GM12878 (cell line): Measurements from ENCODE around the gene IMPACT. TPM values are rescaled to one million over a fixed set of nuclear protein-coding genes. Genes with fewer than 3 reads are reported as not detected.

ENCODE experiments used
- ATAC-seq: fragments of 200-7000 bp; cut with Tn5 transposase; 3 replicates; pipeline ENCODE4 v1.9.1; 2020; ENCODE audit warnings: mild to moderate bottlenecking, moderate library complexity
- Bru-seq: library from RNA; stranded (reverse); fragments of 400-500 nt; gene quantifications from one replicate; lab custom pipeline; 2021; lab: Mats Ljungman, UMichigan
- BruChase-seq, 2 experiments: library from RNA; stranded (reverse); fragments of 400-500 nt; gene quantifications; one replicate each; lab custom pipeline; 2021; lab: Mats Ljungman, UMichigan
- BruUV-seq: library from RNA; stranded (reverse); fragments of 400-500 nt; replicated peaks from 2 replicates; lab custom pipeline; 2021; lab: Mats Ljungman, UMichigan
- CTCF ChIA-PET: fragments of 300-600 bp; sonication (Branson Sonifier 250); formaldehyde crosslinking; extraction: SDS; loops from one replicate; lab custom pipeline; 2021; ENCODE audit warnings: inconsistent platforms; lab: Yijun Ruan, JAX
- POLR2A ChIA-PET: fragments of 350-600 bp; formaldehyde crosslinking; extraction: SDS; loops from one replicate; lab custom pipeline; 2021; ENCODE audit warnings: inconsistent platforms; lab: Charles Lee
- RAD21 ChIA-PET: fragments of 300-600 bp; sonication (Branson Sonifier 250); formaldehyde crosslinking; loops from one replicate; lab custom pipeline; 2023; ENCODE audit warnings: antibody characterized with exemption; ENCODE audit not compliant: unreplicated experiment; lab: Charles Lee
- SMC1A ChIA-PET: fragments of 300-600 bp; sonication (Branson Sonifier 250); formaldehyde crosslinking; loops from one replicate; lab custom pipeline; 2023; ENCODE audit not compliant: unreplicated experiment, uncharacterized antibody; lab: Charles Lee
- DNase-seq: peaks from one replicate; pipeline ENCODE4 v3.0.0-alpha.2; 2011; ENCODE audit warnings: low read depth, low spot score
- FAIRE-seq: peaks from 3 replicates; lab custom pipeline; 2011; peaks lifted over from hg19 to GRCh38; lab: Jason Lieb, UNC
- H2AFZ ChIP-seq: 2 replicates; pipeline ENCODE4 v1.6.0; 2011; ENCODE audit warnings: low read depth, low read length, control low read depth; ENCODE audit not compliant: control insufficient read depth
- H3K27ac ChIP-seq: 2 replicates; pipeline ENCODE4 v1.5.1; 2011; ENCODE audit warnings: control low read depth; ENCODE audit not compliant: control insufficient read depth, insufficient read depth
- H3K27me3 ChIP-seq, 2 experiments: replicated peaks in 1 of 2; 2 replicates each; pipeline versions ENCODE4 v1.6.0 to v1.6.1; 2011; ENCODE audit warnings: low read length in 1 of 2; ENCODE audit not compliant: control insufficient read depth in 2 of 2, insufficient read depth in 2 of 2
- H3K36me3 ChIP-seq, 2 experiments: 2 replicates each; pipeline ENCODE4 v1.5.1; 2011; ENCODE audit warnings: low read length in 1 of 2; ENCODE audit not compliant: control insufficient read depth in 2 of 2, insufficient read depth in 2 of 2
- H3K4me1 ChIP-seq: 2 replicates; pipeline ENCODE4 v1.6.1; 2011; ENCODE audit warnings: mild to moderate bottlenecking, low read length, moderate library complexity, mixed read lengths; ENCODE audit not compliant: control insufficient read depth, insufficient read depth
- H3K4me2 ChIP-seq: 2 replicates; pipeline ENCODE4 v1.6.0; 2011; ENCODE audit warnings: control low read depth; ENCODE audit not compliant: control insufficient read depth, insufficient read depth
- H3K4me3 ChIP-seq: fragments of 200-600 bp; sonication (generic); 2 replicates; pipeline ENCODE4 v1.5.1; 2016
- H3K79me2 ChIP-seq: 2 replicates; pipeline ENCODE4 v1.6.0; 2011; ENCODE audit warnings: low read length; ENCODE audit not compliant: control insufficient read depth, insufficient read depth
- H3K9ac ChIP-seq: 2 replicates; pipeline ENCODE4 v1.8.0; 2011; ENCODE audit warnings: low read length, control low read depth, mixed read lengths; ENCODE audit not compliant: control insufficient read depth, insufficient read depth
- H3K9me3 ChIP-seq: replicated peaks from 3 replicates; pipeline ENCODE4 v1.5.1; 2011; ENCODE audit warnings: mild to moderate bottlenecking, low read length; ENCODE audit not compliant: control insufficient read depth, insufficient read depth
- H4K20me1 ChIP-seq: 2 replicates; pipeline ENCODE4 v1.6.0; 2011; ENCODE audit not compliant: control insufficient read depth, insufficient read depth
- BMI1 ChIP-seq: fragments of 450-650 bp; IDR thresholded peaks from 2 replicates; pipeline ENCODE4 v1.6.1; 2016; ENCODE audit warnings: mild to moderate bottlenecking, moderate library complexity, borderline replicate concordance
- EP300 ChIP-seq, 2 experiments: fragments of 150-350 bp in 1 of 2; IDR thresholded peaks; 2 replicates each; pipeline ENCODE4 v1.6.1; 2011 to 2012; ENCODE audit warnings: low read depth in 2 of 2, low read length in 2 of 2, borderline replicate concordance in 1 of 2, improper control_type of control experiment in 1 of 2, inconsistent platforms in 1 of 2; ENCODE audit not compliant: control insufficient read depth in 1 of 2
- IRF5 ChIP-seq: fragments of 450-650 bp; IDR thresholded peaks from 2 replicates; pipeline ENCODE4 v1.6.1; 2017; ENCODE audit warnings: borderline replicate concordance
- PAX5 ChIP-seq: IDR thresholded peaks from 2 replicates; pipeline ENCODE4 v1.6.1; 2011; ENCODE audit warnings: low read depth, low read length, borderline replicate concordance
- POU2F2 ChIP-seq: IDR thresholded peaks from 3 replicates; pipeline ENCODE4 v1.6.1; 2011; ENCODE audit warnings: low read depth, mild to moderate bottlenecking, low read length, borderline replicate concordance
- SKIL ChIP-seq: fragments of 450-650 bp; IDR thresholded peaks from 2 replicates; pipeline ENCODE4 v1.6.1; 2017; ENCODE audit warnings: mild to moderate bottlenecking, low read depth, inconsistent platforms; ENCODE audit not compliant: poor library complexity, severe bottlenecking
- TBL1XR1 ChIP-seq: IDR thresholded peaks from 2 replicates; pipeline ENCODE4 v1.6.1; 2012; ENCODE audit warnings: low read depth, low read length, improper control_type of control experiment
- ZBTB40 ChIP-seq: fragments of 450-650 bp; IDR thresholded peaks from 2 replicates; pipeline ENCODE4 v1.6.1; 2016; ENCODE audit warnings: mild to moderate bottlenecking, moderate library complexity, borderline replicate concordance
- ZNF384 ChIP-seq: IDR thresholded peaks from 2 replicates; pipeline ENCODE4 v1.6.1; 2012; ENCODE audit warnings: low read depth, mild to moderate bottlenecking, low read length, improper control_type of control experiment, borderline replicate concordance
- WGBS: methylation state at CpG from one replicate; pipeline ENCODE4 v1.1.6; 2016; ENCODE audit warnings: low lambda C conversion rate; ENCODE audit not compliant: insufficient replicate concordance, insufficient coverage; ENCODE audit errors: missing lambda C conversion rate; 5-methylcytosine and 5-hydroxymethylcytosine counted together
- in situ Hi-C: fragments of 300-500 bp; cut with MboI; formaldehyde crosslinking; loops from 9 replicates; pipeline ENCODE4 v1.14.3; 2018; ENCODE audit warnings: mixed read lengths
- intact Hi-C: fragments of 100-400 bp; cut with micrococcal nuclease; formaldehyde crosslinking; loops from one replicate; pipeline ENCODE4 v1.14.2; 2022; ENCODE audit not compliant: unreplicated experiment
- long read RNA-seq, 2 experiments: library from polyadenylated mRNA; unstranded; transcript quantifications; one replicate each; pipeline ENCODE4 v2.0.0, GENCODE V29; 2019 to 2020
- polyA minus RNA-seq, 3 experiments: library from RNA; depleted of rRNA, polyadenylated mRNA; stranded (reverse); fragments of >200 nt; gene quantifications; 2 replicates each; pipeline ENCODE4 v1.2.3, GENCODE V29; 2011
- polyA plus RNA-seq, 11 experiments: library from polyadenylated mRNA; depleted of rRNA in 4 of 11; unstranded in 6 of 11; stranded (reverse) in 5 of 11; fragments of >200 nt; fragmentation: Nextera tagmentation in 4 of 11; fragmentation: Illumina TruSeq in 1 of 11; extraction: Ambion mirVana in 4 of 11; extraction: Trizol in 1 of 11; gene quantifications; 1 replicate in 1 of 11; 2 replicates in 10 of 11; pipeline versions ENCODE4 v1.2.1 to v1.2.3, GENCODE V29; 2011 to 2016; ENCODE audit warnings: inconsistent platforms in 2 of 11, missing spikeins in 2 of 11, low read depth in 1 of 11
- total RNA-seq, 4 experiments: library from RNA; depleted of rRNA in 3 of 4; stranded (reverse); fragments of >200 nt in 3 of 4; fragmentation: Illumina TruSeq in 1 of 4; extraction: Trizol in 1 of 4; gene quantifications; 2 replicates each; pipeline versions ENCODE4 v1.2.1 to v1.2.3, GENCODE V29; 2013 to 2021

IMPACT gene
- 0.15 and 0.40 TPM in 2 replicates for total RNA-seq (2013; cell fraction: nucleolus; rRNA removed)
- total RNA-seq (2014; rRNA removed) = 0.54 and 0.68 TPM in 2 replicates
- 0.37 and 0.67 TPM in 2 replicates for total RNA-seq (2014; rRNA removed; fragmentation: Illumina TruSeq; extraction: Trizol)
- total RNA-seq (2021) = 0.72 and 1.1 TPM in 2 replicates
- polyA plus RNA-seq (2011; ENCODE audit: low read depth) = 0.81 TPM
- polyA plus RNA-seq (2011; rRNA removed) = 0.10 and 0.17 TPM in 2 replicates
- polyA plus RNA-seq (2011; cell fraction: cytosol; rRNA removed) = 0.03 TPM in 1 of 2 replicates, not detected in the other
- not detected in 2 replicates for polyA plus RNA-seq (2011; cell fraction: nucleus; rRNA removed)
- 2.1 and 2.6 TPM in 2 replicates for polyA plus RNA-seq (2012)
- 0.21 and 0.50 TPM in 2 replicates for polyA plus RNA-seq (2014; fragmentation: Illumina TruSeq; extraction: Trizol)
- polyA plus RNA-seq (2014; fragmentation: Nextera tagmentation; extraction: Ambion mirVana) = under 1 TPM; 0.27 to 0.84 TPM
- polyA plus RNA-seq (2014; rRNA removed) = 0.34 and 0.36 TPM in 2 replicates
- under 1 TPM; 0.52 to 0.53 TPM for polyA plus RNA-seq (2016; fragmentation: Nextera tagmentation; extraction: Ambion mirVana)
- polyA minus RNA-seq (2011; rRNA and poly(A)+ RNA removed) = not detected in 2 replicates
- 2.3 TPM in 1 of 2 replicates, not detected in the other for polyA minus RNA-seq (2011; cell fraction: cytosol; rRNA and poly(A)+ RNA removed)
- polyA minus RNA-seq (2011; cell fraction: nucleus; rRNA and poly(A)+ RNA removed) = not detected in 2 replicates
- Bru-seq, nascent RNA = percentile 43 among the genes with signal in this experiment
- percentile 45 among the genes with signal in this experiment for BruChase-seq, experiment 1, labeled RNA remaining after a 6-hour chase
- BruChase-seq, experiment 2, labeled RNA remaining after a 2-hour chase = percentile 43 among the genes with signal in this experiment
- long read RNA-seq, experiment 1 = 0 reads
- long read RNA-seq, experiment 2, partial matches to known transcripts = 1 of 9 reads
- long read RNA-seq, experiment 2, other reads (novel, unspliced or antisense) = 3 of 9 reads

- SMC1A ChIA-PET = no interaction called here
- peak; percentile 85 for ATAC-seq
- H3K9me3 ChIP-seq = peaks cover 8% of the 10 kb centered on the region; the same call in 2 of the 3 replicates
- H2AFZ ChIP-seq = peak within 1 kb of the TSS; percentile 91
- FAIRE-seq = no peak
- intact Hi-C loops = no loop called here
- peak within 1 kb of the TSS; percentile 57 for H3K4me3 ChIP-seq
- POLR2A ChIA-PET = no interaction called here
- CTCF ChIA-PET = no interaction called here
- H3K9ac ChIP-seq = peak within 1 kb of the TSS; percentile 34; the same call in 1 of the 2 replicates
- H3K79me2 ChIP-seq = no peaks in the 10 kb centered on the region
- RAD21 ChIA-PET = no interaction called here
- H3K4me2 ChIP-seq = peak within 1 kb of the TSS; percentile 90
- peaks cover 6% of the 10 kb centered on the region; the same call in 1 of the 2 replicates for H3K4me1 ChIP-seq
- in situ Hi-C loops = no loop called here
- WGBS = 11% methylated on average over 71 of the region's 82 CpGs
- H3K27ac ChIP-seq = no peak within 1 kb of the TSS
- no peaks in the 10 kb centered on the region for H4K20me1 ChIP-seq
- no peak for DNase-seq
- H3K27me3 ChIP-seq = no peaks in the 10 kb centered on the region; a peak in 1 of 4 replicates
- no peaks in the 10 kb centered on the region for H3K36me3 ChIP-seq
- no TSS peak for BruUV-seq
- TF ChIP-seq BMI1 (no peak), TBL1XR1 (peak; percentile 65; the same call in 1 of the 2 replicates), SKIL (no peak), PAX5 (no peak), POU2F2 (peak; percentile 41; the same call in 1 of the 3 replicates), ZNF384 (no peak), IRF5 (no peak), ZBTB40 (peak; percentile 80), EP300 (IDR thresholded peaks at IDR 0.05; ENCODE audit: borderline replicate concordance in 1 of 2, control insufficient read depth in 1 of 2, low read depth in 2 of 2, low read length in 2 of 2) (no peak)
Measured at GRCh38 chr18:24426398-24427294, at the start of gene IMPACT. IMPACT (plus strand) TSS chr18:24426670; CDS start chr18:24426757, 87 bp downstream.
